Heart left ventricle (tissue), 13 donors: Measurements from ENCODE around the gene BST1.

ENCODE experiments used
- CTCF ChIP-seq, 12 donors: fragments of 200-600 bp; sonication (generic) in 4 of 12; IDR thresholded peaks; one replicate each; pipeline versions ENCODE4 v1.5.0 to v1.8.0; 2018 to 2022; ENCODE audit warnings: antibody characterized with exemption in 12 of 12, mild to moderate bottlenecking in 5 of 12
- POLR2A ChIP-seq, 2 donors: fragments of 450-650 bp; IDR thresholded peaks; one replicate each; pipeline ENCODE4 v1.6.1; 2017; ENCODE audit warnings: antibody characterized with exemption in 2 of 2, mild to moderate bottlenecking in 2 of 2, moderate library complexity in 2 of 2
- donor health status: ischemic (EF 13 %, LVEDD 7.1; RV severe dilation, severe dysfunction).
- donor health status: DM: no; HTN: yes; CAD: no.
- donor health status: DM: no; HTN: no; CAD: no.
- donor health status: ischemic (EF 25% LVEDD 6.9; RV normal size, moderate dysfunction).
- donor health status: ischemic (EF 25% LVEDD 5.7; RV mildly dilated, moderate dysfunction).
- donor health status: ischemic (EF 35%, LVEDD 5.7; RV mildly dilated, moderate dysfunction).
- donor health status: nonischemic (EF 11% LVEDD 7.7; RV severe dilation, severe dysfunction).
- donor health status: DM: yes; HTN: yes; CAD: no.
- donor health status: PGD.
- donor health status: ischemic (EF 29% LVEDD 5.4; RV normal size, mild dysfunction).
- donor health status: nonischemic (EF 23%, LVEDD 6.1; RV moderate dilation, normal function).

- TF ChIP-seq CTCF (IDR thresholded peaks at IDR 0.05) (no peak), POLR2A (IDR thresholded peaks at IDR 0.05) (no peak)
These were observed 74.2 kb downstream of the BST1 start for GRCh38 chr4:15776871-15777648.
